ENCODE data around the gene PBX1. TPM values are rescaled to one million over a fixed set of nuclear protein-coding genes. Genes with fewer than 3 reads are reported as not detected.
A peak's percentile ranks its signal among the peaks of the same experiment; 100 is the strongest.

The PBX1 gene
- total and polyA plus RNA-seq, 4 donors: 2.2 to 17.3 (median 5.1) TPM

- no peak for TF ChIP-seq RAD21 (IDR thresholded peaks at IDR 0.05)
- no peak for TF ChIP-seq CTCF (IDR thresholded peaks at IDR 0.05; ENCODE audit: low read depth, low read length, missing input control)
- TF ChIP-seq TAF1 (conservative IDR thresholded peaks at IDR 0.05): no peak
Observed at GRCh38 chr1:164583835-164584539, 25.0 kb downstream of the PBX1 start (continued).

- Histone ChIP-seq H3K9me3 (ENCODE audit: control insufficient read depth in 4 of 4, low read length in 3 of 4) (no peaks in the 10 kb centered on the region), H3K27me3 (ENCODE audit: control insufficient read depth in 4 of 4, insufficient read depth in 4 of 4, low read length in 3 of 4) (no peaks in the 10 kb centered on the region), H3K36me3 (ENCODE audit: control insufficient read depth in 4 of 4, insufficient read depth in 3 of 4, low read depth in 1 of 4, low read length in 3 of 4) (no peaks in the 10 kb centered on the region), H3K9ac (ENCODE audit: low read depth in 1 of 2, low read length in 2 of 2) (no peak overlapping the region), H3K4me1 (ENCODE audit: control insufficient read depth in 4 of 4, insufficient read depth in 4 of 4, low read length in 3 of 4) (peaks cover 2 to 22% (median 17%) of the 10 kb centered on the region in 4 donors), H3K4me3 (ENCODE audit: low read depth in 1 of 3, low read length in 3 of 3) (no peak overlapping the region), H3K27ac (ENCODE audit: low read depth in 1 of 2, low read length in 2 of 2) (no peak overlapping the region)
- no peak for DNase-seq (ENCODE audit: low spot score)
- WGBS: 93% methylated on average over 5 of the region's 5 CpGs
- no peak for TF ChIP-seq RAD21 (IDR thresholded peaks at IDR 0.05)
- no peak for TF ChIP-seq EGR1 (IDR thresholded peaks at IDR 0.05; ENCODE audit: low read depth in 2 of 2)
- TF ChIP-seq HNF4A (conservative IDR thresholded peaks at IDR 0.05): no peak
- no peak for TF ChIP-seq GABPA (IDR thresholded peaks at IDR 0.05 in 1 of 2, conservative IDR thresholded peaks at IDR 0.05 in 1 of 2)
- TF ChIP-seq YY1 (IDR thresholded peaks at IDR 0.05): no peak
- TF ChIP-seq MAX (IDR thresholded peaks at IDR 0.05): no peak
- TF ChIP-seq JUND (IDR thresholded peaks at IDR 0.05): no peak
- no peak for TF ChIP-seq RXRA (IDR thresholded peaks at IDR 0.05)
- no peak for TF ChIP-seq ATF3 (IDR thresholded peaks at IDR 0.05)
- no peak for TF ChIP-seq TAF1 (conservative IDR thresholded peaks at IDR 0.05)
- TF ChIP-seq ZBTB33 (IDR thresholded peaks at IDR 0.05): no peak
- TF ChIP-seq FOXA2 (IDR thresholded peaks at IDR 0.05): no peak
Observed at GRCh38 chr1:164586591-164586990, 27.6 kb downstream of the PBX1 start.

- H3K9me3 ChIP-seq (ENCODE audit: control insufficient read depth in 4 of 4, low read length in 3 of 4): no peaks in the 10 kb centered on the region
- H3K27me3 ChIP-seq (ENCODE audit: control insufficient read depth in 4 of 4, insufficient read depth in 4 of 4, low read length in 3 of 4): no peaks in the 10 kb centered on the region
- H3K4me3 ChIP-seq (ENCODE audit: low read depth in 1 of 3, low read length in 3 of 3): no peak overlapping the region
- H3K36me3 ChIP-seq (ENCODE audit: control insufficient read depth in 4 of 4, insufficient read depth in 3 of 4, low read depth in 1 of 4, low read length in 3 of 4): no peaks in the 10 kb centered on the region
- 59% methylated on average over 12 of the region's 12 CpGs for WGBS
- H3K9ac ChIP-seq (ENCODE audit: low read depth in 1 of 2, low read length in 2 of 2): no peak overlapping the region
- H3K4me1 ChIP-seq (ENCODE audit: control insufficient read depth in 4 of 4, insufficient read depth in 4 of 4, low read length in 3 of 4): peaks cover 2 to 23% (median 17%) of the 10 kb centered on the region in 4 donors
- DNase-seq (ENCODE audit: low spot score): no peak
- TF ChIP-seq EGR1 (IDR thresholded peaks at IDR 0.05; ENCODE audit: low read depth in 2 of 2): no peak
- peak; percentile 94 to 96 for TF ChIP-seq HNF4A (conservative IDR thresholded peaks at IDR 0.05)
- no peak for TF ChIP-seq FOXA1 (IDR thresholded peaks at IDR 0.05)
- no peak for TF ChIP-seq MAX (IDR thresholded peaks at IDR 0.05)
- TF ChIP-seq REST (IDR thresholded peaks at IDR 0.05): no peak
- no peak for TF ChIP-seq JUND (IDR thresholded peaks at IDR 0.05)
- TF ChIP-seq TAF1 (conservative IDR thresholded peaks at IDR 0.05): no peak
- TF ChIP-seq RAD21 (IDR thresholded peaks at IDR 0.05): peak in 1 of 2 donors; percentile 14
- peak; percentile 52 to 67 for TF ChIP-seq RXRA (IDR thresholded peaks at IDR 0.05)
- peak; percentile 63 for TF ChIP-seq HNF4G (IDR thresholded peaks at IDR 0.05)
- TF ChIP-seq SP1 (IDR thresholded peaks at IDR 0.05): peak; percentile 56
- no peak overlapping the region for H3K27ac ChIP-seq (ENCODE audit: low read depth in 1 of 2, low read length in 2 of 2)
Observed at GRCh38 chr1:164587617-164588501, 28.9 kb downstream of the PBX1 start.
